GM19438 (cell line): ENCODE measurements around the gene COQ10A.
A peak's percentile ranks its signal among the peaks of the same experiment; 100 is the strongest.

Experiments used
- ATAC-seq: cut with Tn5 transposase; IDR thresholded peaks from one replicate; pipeline ENCODE4 v1.9.1; 2021; ENCODE audit warnings: low read depth; ENCODE audit not compliant: unreplicated experiment

Gene COQ10A

DNA sequence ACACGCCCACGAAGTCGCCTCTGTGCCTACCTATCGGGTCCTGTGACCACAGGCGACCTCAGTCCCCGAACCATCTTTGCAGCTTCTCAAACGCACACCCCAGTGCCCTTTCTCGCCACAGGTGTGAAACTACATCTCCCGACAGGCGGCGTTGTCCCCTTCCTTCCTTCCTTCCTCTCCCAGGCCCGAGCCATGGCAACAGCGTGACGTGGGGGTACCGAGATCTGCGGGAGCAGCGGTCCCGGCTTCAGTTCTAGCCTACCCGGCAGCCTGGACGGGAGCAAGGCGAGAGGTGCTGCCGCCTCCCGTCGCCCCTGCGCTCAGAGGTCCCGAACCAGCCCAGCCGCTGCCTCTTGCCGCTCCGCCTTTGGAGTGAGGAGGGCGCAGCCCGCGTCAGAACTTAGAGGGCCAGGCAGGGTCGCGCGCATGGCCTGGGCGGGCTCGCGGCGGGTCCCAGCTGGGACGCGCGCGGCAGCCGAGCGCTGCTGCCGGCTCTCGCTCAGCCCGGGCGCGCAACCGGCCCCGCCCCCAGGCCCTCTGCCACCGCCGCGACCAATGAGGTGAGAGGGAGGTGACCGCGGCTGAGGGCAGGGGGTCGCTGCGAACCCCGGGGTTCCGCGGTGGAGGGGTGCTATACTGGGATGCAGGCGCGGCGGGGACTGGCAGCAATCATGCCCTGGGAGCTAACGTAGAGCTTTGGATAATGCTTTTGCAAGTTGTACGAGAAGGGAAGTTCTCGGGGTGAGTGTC is at the start of gene COQ10A:
Gene COQ10A, plus strand, starts transcription at position 250 of the 750 bp plus-strand sequence. Its CDS starts 177 bp downstream, at position 427.
- ATAC-seq, result peak; percentile 82

DNA sequence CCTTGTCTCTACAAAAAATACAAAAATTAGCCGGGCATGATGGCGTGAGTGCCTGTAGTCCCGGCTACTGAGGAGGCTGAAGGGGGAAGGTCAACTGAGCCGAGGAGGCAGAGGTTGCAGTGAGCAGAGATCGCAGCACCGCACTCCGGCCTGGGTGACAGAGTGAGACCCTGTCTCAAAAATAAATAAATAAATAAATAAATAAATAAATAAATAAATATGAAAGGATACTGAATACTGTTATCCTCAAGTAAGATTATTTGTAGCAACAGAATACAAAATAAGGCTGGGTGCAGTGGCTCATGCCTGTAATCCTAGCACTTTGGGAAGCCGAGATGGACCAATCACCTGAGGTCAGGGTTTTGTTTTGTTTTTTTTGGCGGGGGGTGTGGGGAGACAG is 46.9 kb upstream of the COQ10A start:
- ATAC-seq, result no peak

DNA sequence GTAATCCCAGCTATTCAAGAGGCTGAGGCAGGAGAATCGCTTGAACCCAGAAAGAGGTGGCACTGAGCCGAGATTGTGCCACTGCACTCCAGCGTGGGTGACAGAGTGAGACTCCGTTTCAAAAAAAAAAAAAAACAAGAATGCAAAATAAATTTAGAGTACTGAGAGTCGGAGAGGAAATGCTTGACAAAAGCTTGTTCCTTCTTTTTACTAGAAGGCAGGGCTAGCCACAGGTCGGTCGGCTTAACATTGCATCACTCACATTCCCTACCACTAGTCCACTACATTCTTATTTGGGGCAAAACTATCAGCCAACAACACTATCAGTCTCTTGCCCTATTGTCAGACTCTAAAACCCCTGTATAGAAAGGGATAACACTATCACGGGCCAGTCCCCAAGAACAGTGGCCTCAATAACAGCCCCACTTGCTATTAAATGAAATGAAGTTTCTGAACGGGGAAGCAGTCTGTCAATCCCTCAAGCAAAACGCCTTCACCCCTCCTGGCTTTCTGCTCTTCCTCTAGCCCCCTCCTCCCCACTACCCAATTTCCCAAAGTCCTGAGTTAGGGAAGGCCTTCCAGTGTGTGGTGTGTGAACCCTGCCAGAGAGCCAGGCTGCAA is 46.0 kb upstream of the COQ10A start:
- no peak for ATAC-seq

DNA sequence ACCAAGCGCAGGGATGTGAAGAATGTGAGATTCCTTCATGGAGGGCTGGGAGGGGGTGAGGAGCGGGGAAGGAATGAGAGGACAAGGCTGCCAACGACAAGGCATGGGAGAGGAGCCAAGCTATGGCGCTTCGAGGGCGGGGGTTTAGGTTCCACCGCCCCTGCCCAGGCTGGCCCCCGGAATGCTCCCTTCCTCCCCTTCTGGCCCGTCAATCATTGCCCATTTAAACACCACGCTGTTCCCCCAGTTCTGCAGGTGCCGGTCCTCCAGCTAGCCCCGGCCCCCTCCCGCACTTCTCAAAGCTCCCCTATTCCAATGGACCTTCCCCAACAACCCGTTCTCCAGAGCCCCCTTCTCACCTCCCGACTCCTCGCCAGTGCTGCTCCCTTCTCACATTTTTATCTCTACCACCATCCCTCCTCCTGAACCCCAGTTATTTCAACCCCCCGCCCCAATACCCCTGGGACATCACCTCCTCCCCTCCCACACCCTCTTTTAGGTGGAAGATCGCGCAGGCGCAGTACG is 45.4 kb upstream of the COQ10A start:
- peak; percentile 8 for ATAC-seq

DNA sequence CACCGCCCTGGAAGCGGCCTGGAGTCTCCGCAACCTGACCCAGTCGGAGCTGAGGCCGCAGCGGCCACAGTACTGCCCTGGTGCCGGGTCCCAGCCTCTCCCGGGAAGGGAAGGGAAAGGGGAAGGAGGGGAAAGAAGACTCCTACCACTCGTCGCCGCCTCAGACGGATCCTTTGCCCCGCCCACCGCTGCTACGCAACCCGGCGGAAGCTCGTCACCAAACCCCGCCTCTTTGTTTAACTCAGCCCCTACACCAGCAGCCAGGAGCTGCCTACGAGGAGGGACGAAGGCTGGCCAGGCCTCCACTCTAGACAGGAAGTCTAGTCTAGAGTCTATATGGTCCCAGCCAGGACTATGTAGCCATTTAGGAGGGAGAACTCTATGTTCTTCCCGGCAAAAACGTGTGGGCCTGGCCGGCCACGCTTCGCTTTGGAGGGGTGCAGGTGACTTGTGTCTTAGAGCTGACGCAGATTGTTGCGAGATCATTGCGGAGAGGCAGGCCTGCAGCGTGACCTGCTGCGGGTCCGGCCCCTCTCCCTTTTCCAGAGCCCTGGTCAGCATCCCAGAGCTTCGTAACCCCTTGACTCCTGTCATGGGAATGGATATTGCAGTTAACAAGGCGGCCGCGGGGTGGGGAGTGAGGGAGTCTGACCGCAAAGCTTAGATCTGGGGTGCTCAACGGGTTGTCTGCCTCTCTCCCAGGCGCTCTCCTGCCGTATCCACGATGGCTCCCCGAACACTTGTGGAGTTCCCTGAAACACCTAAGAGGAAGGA is 44.8 kb upstream of the COQ10A start, which contains the start of gene RNF41:
Gene RNF41, minus strand, starts transcription at position 166 of the 774 bp plus-strand sequence. CDS start 7,875 bp downstream, outside the sequence.
- ATAC-seq, result peak; percentile 73

DNA sequence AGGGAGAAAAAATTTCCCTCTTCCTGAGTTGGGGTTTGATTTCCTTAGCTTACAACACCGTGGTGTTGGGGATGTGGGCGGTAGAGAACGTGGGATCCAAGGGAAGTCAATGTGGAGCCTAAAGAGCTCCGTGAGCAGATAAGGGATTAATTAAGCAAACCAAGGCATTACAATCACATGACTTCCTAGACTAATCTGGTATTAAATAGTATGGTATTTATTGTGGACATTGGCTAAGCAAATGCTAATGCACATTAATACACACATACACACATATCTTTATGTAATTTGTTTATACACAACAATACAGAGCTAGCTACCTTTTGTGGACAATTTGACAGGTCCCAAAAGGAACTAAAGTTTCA is 44.2 kb upstream of the COQ10A start:
- no peak for ATAC-seq

DNA sequence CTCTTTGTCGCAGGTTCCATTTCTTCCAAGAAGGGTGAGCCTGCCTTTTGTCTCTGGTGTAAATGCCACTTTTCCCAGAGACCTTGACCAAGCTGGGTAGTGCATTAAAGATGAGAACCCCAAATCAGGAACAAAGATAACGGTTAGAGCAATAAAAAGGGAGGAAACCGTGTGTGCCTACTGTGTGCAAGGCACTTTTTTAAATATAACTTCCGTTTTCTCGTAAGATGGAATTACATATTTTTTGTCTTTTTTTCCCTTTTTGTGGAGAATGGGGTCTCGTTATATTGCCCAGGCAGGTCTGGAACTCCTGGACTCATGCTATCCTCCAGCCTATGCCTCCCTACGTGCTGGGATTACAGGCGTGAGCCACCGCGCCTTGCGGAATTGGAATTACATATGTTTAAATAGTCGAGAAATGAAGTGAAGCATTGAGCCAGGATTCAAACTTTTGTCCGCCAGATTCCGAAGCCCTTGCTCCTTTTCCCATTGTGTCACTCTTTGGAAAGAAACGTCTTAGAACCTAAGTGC is 43.1 kb upstream of the COQ10A start:
- ATAC-seq, result peak; percentile 2

DNA sequence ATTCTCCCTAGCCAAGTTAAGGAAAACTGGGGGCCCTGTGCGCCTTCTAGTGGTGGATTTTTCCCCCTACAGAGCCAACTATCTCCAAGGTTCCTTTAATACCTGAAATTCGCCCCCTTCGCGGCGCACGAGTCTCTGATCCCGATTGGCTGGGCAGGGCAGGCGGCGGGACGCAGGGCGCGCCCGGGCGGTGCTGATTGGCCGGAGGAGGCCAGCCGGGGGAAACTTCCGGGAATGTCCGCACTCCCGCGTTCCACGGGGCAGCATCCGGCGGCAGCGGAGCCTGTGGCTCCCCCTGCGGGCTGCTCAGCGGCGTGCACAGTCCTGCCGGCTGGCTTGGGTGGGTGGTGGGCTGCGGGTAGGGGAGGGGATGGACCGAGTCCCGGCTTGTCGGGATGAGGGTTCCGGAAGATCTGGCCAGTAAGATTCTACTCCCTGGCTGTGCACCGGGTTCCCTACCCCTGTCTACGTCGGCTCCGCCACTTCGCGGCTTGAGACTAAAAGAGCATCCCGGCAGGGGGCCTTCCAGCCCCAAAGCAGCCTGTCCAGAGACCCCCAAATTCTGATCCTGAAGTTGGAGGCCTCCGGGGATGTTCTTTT is 42.5 kb upstream of the COQ10A start, which contains the start of gene NABP2:
Gene NABP2, plus strand, starts transcription at position 241 of the 600 bp plus-strand sequence. CDS start 515 bp downstream, outside the sequence.
- peak; percentile 70 for ATAC-seq

DNA sequence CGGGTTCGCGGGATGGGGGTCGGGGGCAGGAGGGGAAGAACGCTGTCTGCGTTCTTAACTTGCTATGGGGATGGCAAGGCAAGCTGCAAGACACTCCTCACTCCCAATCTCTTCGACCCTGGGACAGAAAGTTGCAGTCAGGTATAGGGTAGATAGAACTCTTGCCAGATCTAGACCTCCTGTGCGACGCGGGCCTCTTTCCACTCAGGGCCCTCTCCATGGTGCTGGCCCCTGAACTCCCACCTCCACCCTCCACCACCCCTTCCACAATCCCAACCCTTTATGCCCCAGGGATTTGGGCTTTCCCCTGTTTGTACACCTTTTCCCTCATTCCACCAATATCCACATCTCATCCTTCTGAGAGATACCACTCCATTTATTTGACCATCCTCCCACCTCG is 41.8 kb upstream of the COQ10A start:
- no peak for ATAC-seq

DNA sequence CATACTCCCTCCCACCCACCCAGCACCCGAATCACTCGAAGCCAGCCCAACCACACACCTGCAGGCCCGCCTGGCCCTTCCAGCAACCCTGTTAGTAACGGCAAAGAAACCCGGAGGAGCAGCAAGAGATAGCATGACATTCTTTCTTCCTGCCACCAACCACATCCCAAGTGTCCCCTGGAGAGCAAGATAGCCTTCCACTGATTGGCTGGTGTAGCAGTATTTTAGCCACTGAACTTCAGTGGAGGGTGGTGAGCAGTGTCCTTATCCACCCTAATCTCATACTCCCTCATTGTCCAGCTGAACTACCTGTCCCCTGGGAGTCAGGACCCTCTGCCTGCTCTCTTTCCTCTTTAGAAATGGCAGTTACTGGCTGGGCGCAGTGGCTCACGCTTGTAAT is 37.7 kb upstream of the COQ10A start:
- no peak for ATAC-seq

DNA sequence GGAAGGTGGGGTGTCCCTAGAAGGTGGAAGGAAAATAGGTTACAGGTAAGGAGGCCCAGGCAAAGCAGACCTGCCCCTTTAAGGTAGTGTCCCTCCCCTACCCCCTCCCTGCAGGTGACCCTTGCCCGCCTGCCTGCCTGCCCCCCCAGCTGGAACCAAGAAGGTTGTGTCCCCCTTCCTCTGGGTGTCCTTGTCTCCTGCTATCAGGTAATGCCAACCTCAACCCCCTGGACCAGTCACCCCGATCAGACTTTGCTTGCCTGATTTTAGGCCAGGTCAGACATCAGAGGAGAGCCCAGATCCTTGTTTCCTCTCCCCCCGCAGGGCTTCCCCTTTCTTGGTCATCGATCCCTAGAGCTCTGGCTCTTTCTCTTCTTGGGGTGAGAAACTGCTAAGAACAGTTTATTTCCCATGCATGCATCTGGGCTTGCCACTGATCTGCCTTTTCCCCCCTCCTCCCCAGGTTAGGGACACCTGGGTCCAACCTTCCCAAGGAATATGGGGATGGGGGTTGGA is 36.8 kb upstream of the COQ10A start, which contains the start of gene SLC39A5:
Gene SLC39A5, plus strand, starts transcription at position 136 of the 516 bp plus-strand sequence. CDS start 1,224 bp downstream, outside the sequence.
- ATAC-seq, result no peak

DNA sequence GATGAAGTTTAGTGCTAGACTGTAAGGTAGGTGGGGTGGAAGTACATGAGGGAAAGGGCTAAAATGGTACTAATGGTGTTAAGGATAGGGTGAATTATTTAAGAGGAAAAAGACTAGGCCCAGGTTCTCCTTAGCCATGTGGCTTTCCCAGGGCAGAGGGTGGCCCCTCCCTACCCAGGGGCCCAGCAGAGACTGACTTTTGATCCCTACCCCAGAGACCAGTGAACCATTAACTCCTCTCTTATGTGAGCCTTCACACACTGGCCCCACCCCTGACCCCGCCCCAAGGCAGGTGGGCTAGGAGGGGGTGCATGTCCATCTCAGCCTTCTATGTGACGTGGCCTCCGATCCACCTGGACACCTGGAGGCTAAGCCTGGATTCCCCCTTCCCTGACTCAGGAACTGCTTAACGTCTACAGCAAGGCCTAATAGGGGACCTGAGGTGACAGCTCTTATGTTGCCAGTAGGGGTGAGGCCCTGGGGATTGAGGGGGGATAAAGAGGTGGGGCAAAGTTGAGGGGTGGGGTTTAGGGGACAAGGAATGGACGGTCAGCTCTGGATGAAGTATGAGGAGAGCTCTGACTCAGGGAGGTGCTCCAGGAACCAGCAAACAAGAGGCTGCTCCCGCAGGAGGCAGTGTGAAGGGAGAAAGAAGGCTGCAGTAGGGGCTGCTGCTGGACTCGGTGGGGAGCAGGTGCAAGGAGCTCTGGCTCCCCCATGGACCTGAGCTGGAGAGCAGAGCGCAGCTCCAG is 36.1 kb upstream of the COQ10A start:
- no peak for ATAC-seq

DNA sequence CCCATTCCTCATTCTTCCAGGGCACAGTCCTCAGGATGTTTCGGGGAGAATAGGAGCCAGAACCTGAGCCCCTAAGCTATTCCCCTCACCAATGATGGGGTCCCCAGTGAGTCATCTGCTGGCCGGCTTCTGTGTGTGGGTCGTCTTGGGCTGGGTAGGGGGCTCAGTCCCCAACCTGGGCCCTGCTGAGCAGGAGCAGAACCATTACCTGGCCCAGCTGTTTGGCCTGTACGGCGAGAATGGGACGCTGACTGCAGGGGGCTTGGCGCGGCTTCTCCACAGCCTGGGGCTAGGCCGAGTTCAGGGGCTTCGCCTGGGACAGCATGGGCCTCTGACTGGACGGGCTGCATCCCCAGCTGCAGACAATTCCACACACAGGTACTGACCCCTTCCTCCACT is 35.6 kb upstream of the COQ10A start:
- ATAC-seq, result no peak

DNA sequence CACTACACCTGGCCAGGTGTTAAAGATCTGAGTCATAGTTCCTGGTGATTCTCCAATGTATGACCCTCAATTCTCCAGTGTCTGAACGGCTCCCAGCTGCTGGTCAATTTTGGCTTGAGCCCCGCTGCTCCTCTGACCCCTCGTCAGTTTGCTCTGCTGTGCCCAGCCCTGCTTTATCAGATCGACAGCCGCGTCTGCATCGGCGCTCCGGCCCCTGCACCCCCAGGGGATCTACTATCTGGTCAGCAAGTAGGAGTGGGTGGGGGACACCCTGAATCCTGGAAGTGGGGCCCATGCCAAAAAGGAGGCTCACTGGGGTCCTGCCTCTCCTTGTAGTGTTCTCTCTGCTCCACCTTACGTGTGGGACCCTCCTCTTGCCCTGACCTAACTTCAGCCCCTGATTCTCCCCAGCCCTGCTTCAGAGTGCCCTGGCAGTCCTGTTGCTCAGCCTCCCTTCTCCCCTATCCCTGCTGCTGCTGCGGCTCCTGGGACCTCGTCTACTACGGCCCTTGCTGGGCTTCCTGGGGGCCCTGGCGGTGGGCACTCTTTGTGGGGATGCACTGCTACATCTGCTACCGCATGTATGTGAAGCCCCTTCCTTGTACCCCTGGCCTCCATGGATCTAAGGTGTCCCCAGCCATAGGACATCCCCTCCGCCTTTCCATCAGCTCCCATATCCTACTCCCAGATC is 31.9 kb upstream of the COQ10A start:
- no peak for ATAC-seq

DNA sequence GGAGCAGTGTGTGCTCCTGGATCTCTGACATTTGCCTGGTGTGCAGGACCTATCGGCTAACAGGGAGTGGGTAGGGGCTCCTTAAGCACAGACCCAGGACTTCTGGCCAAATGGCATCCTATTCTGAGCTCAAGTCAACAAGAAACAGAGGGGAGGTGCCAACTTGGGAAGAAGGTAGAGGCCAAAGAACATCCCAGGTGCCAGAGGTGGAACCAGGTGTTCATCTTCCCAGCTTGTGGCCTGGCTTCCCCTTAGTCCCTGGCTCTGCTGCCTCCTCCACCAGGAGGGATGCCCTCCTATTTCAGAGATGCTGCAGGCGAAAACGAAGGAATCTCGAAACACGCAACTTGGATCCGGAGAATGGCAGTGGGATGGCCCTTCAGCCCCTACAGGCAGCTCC is 30.7 kb upstream of the COQ10A start:
- no peak for ATAC-seq

DNA sequence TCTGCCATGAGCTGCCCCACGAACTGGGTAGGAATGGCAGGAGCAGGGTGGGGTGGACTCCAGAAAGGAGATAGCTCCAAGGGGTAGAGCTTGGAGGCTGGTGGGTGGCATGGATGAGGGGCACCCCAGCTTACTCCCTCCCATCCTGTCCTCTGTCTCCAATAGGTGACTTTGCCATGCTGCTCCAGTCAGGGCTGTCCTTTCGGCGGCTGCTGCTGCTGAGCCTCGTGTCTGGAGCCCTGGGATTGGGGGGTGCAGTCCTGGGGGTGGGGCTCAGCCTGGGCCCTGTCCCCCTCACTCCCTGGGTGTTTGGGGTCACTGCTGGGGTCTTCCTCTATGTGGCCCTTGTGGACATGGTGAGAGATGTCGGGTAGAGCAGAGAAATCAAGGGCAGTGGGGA is 29.8 kb upstream of the COQ10A start:
- ATAC-seq, result no peak

DNA sequence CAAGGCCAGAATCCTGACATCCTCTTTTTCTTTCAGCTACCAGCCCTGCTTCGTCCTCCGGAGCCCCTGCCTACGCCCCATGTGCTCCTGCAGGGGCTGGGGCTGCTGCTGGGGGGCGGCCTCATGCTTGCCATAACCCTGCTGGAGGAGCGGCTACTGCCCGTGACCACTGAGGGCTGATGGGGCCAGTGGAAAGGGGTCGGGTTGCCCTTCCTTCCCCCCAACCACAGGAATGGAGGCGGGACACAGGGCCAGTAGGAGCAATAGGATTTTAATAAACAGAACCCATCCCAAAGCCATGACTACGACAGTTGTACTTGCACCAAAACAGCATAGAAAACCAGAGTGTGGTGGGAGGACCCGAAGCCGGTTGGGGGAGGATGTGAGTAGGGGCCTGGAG is 29.2 kb upstream of the COQ10A start:
- ATAC-seq, result no peak

DNA sequence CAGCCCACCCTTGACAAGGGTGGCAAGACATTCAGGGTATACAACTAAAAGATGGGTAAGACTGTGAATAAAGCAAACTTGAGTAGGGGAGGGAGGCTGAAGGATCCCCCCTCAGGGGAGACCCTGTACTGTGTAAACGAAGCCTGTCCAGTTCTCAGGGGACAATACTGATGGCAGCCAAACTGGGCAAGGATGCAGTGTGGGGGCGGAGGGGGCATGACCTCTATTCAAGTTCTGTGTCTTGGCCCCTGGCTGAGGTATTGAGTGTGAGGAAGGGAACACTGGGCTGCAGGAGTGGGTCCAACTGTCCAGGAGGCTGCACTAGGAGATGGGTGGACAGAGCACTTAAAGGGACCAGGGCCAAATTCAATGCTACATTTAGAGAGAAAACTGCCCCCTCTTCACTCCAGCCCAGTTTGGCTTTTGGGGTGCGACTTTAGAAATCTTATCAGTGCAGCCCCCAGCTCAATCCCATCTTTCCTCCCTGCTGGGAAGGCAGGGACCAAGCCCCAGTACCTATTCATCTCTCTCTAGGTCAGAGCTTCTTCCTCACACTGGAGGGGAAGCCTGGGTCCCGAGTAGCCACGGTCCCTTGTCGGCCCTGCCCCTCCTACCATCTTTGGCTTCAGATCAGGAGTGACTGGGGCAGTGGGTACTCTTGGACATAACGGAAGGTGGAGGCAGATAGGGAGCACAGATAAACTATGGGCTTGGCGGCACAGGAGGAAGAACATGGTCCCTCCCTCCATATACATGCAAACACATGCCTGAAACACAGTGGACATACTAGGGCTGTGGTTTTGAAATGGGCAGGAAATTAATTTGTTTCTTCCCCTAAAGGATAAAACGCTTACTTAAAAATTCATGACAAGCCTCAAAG is 25.1 kb upstream of the COQ10A start:
- no peak for ATAC-seq
